Measurements from ENCODE around the gene GRM1.

GRM1 gene

GRCh38 chr6:146028851-146029572 lies at the start of gene GRM1:
Gene GRM1 (plus strand): TSS chr6:146029062. CDS start chr6:146029518, 456 bp downstream.
- no peak for DNase-seq (ENCODE audit: low read depth in 3 of 3, low spot score in 1 of 3)

DNA sequence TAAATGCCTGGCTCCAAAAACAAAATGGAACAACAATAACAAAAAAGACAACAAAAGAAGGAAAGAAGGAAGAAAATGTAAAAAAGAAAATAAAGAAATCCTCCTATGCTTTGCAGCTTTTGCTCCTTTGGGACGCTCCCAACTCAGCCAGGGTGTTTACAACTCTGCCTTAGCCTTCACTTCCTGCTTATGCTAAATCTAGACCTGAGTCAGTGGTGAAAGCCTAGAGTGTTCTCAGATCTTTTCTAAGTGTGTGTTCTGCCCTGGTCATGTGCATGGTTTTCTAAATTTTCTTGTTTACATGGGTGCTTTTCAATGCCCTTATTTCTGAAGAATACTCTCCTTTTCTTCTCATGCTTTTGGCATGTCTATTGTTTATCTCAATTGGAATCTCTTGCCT lies 19.5 kb upstream of the GRM1 start:
- no peak for DNase-seq (ENCODE audit: low read depth in 3 of 3, low spot score in 1 of 3)

DNA sequence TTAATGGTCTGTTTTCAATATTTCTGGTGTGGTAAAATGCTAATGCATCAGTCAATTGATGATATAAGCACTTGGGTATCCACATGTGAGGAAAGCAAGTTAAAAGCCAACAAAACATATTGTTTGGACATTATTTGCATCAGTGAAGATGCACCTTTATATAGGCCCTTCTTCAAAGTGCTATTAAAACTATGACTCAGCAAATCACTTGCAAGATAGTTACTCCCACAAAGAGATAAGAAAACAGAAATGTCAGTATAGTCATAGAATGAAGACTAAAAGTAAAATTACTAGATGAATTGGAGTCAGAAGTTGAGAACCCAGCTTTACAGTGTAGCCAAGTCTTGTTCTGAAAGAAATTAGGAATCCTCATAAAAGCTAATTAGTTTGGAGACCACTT lies 14.6 kb upstream of the GRM1 start:
- no peak for DNase-seq (ENCODE audit: low read depth in 3 of 3, low spot score in 1 of 3)

DNA sequence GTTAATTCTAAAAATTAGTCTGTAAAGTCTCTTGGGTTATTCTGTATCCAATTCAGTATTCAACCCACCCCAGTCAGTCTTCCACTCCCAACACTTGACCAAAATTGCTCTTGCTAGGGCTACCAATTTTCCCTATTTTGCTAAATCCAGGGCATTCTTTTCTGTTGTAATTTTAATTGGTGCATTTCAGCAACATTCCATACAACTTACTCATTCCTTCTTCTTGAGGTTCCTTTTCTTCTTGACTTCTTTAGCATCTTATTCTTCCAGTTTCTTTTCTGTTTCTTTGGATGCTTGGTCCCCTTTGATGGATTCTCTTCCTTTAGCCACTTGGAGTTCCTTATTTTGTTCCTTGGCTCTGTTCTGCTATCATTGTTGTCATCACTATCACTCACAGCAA lies 11.2 kb upstream of the GRM1 start:
- no peak for DNase-seq (ENCODE audit: low read depth in 3 of 3, low spot score in 1 of 3)

DNA sequence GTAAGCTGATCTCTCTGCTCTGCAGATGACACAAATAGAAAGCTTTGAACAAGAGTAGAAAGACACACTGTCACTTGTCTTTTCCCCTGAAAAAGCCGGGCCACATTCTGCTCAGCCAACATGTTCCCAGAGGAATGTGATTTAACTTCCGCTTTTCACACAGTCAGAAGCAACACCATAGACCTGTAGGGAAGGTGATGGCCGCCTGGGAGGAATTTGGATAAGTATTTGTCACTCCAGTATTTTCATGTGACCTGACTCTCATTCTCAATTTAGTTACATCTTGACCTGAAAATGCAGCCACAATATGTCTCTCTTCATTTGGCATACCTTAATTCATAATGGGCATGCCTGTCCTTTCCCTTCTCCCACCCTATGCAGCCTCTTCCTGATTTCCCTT lies 2.0 kb upstream of the GRM1 start:
- DNase-seq (ENCODE audit: low read depth in 3 of 3, low spot score in 1 of 3), result no peak

DNA sequence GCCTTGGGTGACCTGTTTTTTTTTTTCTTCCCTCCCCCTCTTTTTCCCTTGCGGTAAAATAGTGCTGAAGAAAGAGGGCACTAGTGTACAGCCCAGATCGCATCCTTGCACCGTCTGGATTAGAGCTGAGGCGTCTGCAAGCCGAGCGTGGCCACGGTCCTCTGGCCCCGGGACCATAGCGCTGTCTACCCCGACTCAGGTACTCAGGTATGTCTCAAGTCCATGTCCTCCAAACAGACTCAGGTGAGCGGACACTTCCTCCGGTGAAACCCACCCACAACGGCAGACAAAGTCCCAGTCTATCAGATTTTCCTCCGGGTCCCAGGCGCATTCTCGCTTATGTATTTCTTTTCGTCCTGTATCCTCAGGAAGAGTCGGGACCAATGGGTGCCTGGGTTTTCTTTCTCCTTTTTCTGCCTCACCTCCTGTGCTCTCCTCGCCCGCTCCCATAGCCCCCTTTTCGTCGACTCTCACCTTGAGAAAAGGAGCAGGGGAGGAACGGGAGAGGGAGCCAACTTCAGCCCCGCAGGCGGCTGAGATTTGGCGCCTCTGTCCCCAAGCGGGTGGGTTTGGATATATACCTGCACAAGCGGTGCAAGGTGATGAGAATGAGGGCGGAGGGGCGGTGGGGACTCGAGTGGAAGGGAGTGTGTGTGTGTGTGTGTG lies 1.1 kb upstream of the GRM1 start:
- DNase-seq (ENCODE audit: low read depth in 3 of 3, low spot score in 1 of 3), result no peak

- no peak for DNase-seq (ENCODE audit: low read depth in 3 of 3, low spot score in 1 of 3)
These were observed 538 bp upstream of the GRM1 start for GRCh38 chr6:146028252-146028795.

DNA sequence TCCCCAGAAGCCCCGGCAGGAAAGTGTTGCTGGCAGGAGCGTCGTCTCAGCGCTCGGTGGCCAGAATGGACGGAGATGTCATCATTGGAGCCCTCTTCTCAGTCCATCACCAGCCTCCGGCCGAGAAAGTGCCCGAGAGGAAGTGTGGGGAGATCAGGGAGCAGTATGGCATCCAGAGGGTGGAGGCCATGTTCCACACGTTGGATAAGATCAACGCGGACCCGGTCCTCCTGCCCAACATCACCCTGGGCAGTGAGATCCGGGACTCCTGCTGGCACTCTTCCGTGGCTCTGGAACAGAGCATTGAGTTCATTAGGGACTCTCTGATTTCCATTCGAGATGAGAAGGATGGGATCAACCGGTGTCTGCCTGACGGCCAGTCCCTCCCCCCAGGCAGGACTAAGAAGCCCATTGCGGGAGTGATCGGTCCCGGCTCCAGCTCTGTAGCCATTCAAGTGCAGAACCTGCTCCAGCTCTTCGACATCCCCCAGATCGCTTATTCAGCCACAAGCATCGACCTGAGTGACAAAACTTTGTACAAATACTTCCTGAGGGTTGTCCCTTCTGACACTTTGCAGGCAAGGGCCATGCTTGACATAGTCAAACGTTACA lies 817 bp downstream of the GRM1 start:
- no peak for DNase-seq (ENCODE audit: low read depth in 3 of 3, low spot score in 1 of 3)

DNA sequence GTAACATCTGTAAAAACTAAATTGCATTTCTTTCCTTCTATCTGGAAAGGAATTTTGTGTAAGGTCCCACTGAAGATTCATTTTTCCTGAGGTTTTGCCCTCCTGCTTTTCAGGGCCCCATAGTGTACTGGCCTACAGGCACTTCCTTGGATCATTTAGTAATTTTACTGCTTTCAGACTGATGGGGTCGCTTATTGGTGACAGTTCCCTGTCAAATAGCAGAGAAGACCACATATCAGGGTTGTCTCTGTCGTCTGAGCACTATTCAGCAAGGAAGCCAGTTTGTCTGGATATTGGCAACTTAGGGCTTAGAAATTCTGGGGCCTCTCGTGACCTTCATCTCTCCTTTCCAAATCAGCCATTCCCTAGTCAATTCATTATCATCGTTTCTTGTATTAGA lies 3.5 kb downstream of the GRM1 start:
- no peak for DNase-seq (ENCODE audit: low read depth in 3 of 3, low spot score in 1 of 3)

GRCh38 chr6:146040360-146040759 lies 11.5 kb downstream of the GRM1 start:
- no peak for DNase-seq (ENCODE audit: low read depth in 3 of 3, low spot score in 1 of 3)

GRCh38 chr6:146041282-146041681 lies 12.4 kb downstream of the GRM1 start:
- no peak for DNase-seq (ENCODE audit: low read depth in 3 of 3, low spot score in 1 of 3)

DNA sequence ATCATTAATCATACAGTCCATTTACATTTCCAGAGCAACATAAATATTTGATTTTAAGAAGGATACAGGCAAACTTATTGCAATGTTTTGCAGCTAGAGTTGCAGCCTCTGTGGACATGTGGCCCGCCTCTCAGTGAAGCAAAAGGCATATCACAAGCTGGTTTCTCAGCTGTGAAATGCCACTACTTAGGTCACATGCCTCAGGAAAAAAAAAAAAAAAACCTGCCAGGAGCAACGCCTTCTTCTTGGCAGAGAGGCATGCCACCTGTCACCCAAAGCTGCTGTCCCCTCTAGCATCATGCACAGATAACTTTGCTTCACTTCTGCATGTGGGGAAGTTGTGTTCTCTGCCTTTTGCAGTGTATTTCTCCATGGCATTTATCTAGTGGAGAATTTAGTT lies 18.5 kb downstream of the GRM1 start:
- no peak for DNase-seq (ENCODE audit: low read depth in 3 of 3, low spot score in 1 of 3)

DNA sequence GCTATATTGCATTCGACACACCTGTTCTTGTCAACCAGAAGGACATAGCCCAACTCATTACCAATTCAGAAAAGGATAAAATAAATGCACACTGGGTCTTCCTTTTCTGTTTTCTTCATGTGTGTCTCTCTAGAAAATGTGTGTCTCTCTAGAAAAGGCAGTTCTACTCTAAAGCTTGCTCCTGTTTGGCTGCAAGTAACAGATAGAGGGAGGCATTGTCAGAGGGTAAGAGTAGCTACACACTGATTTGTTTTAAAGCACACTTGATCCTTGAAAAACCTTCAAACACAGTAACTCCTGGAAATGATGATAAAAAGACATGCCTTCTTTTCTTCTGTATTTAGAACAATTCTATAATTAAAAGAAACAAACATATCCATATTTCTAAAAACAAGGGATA lies 21.3 kb downstream of the GRM1 start:
- no peak for DNase-seq (ENCODE audit: low read depth in 3 of 3, low spot score in 1 of 3)

DNA sequence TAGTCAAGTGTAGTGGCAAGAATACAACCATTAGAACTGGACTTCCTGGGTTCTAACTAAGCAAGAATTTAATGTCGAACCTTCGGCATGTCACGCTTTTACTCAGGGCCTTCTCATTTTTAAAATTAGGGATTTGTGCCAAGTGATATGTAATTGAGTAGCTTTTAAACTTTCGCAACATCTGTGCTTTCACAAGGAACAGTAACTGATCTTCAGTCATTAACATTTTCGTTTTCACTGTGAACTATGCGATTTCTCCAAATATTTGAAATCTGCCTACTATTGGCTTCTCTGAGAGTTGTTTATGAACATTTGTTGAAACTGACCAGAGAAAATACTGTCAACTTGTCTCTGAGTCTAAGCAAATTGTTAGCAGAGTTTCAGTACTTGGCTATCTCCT lies 27.6 kb downstream of the GRM1 start:
- no peak for DNase-seq (ENCODE audit: low read depth in 3 of 3, low spot score in 1 of 3)

GRCh38 chr6:146065690-146066089 lies 36.8 kb downstream of the GRM1 start:
- DNase-seq (ENCODE audit: low read depth in 3 of 3, low spot score in 1 of 3), result no peak

- DNase-seq (ENCODE audit: low read depth in 3 of 3, low spot score in 1 of 3), result no peak
These were observed 37.6 kb downstream of the GRM1 start for GRCh38 chr6:146066506-146066905.

- DNase-seq (ENCODE audit: low read depth in 3 of 3, low spot score in 1 of 3), result no peak
These were observed 42.9 kb downstream of the GRM1 start for GRCh38 chr6:146071781-146072180.

GRCh38 chr6:146077992-146078391 lies 49.1 kb downstream of the GRM1 start:
- no peak for DNase-seq (ENCODE audit: low read depth in 3 of 3, low spot score in 1 of 3)

GRCh38 chr6:146087386-146087785 lies 58.5 kb downstream of the GRM1 start:
- no peak for DNase-seq (ENCODE audit: low read depth in 3 of 3, low spot score in 1 of 3)

- no peak for DNase-seq (ENCODE audit: low read depth in 3 of 3, low spot score in 1 of 3)
These were observed 61.6 kb downstream of the GRM1 start for GRCh38 chr6:146090474-146090873.

DNA sequence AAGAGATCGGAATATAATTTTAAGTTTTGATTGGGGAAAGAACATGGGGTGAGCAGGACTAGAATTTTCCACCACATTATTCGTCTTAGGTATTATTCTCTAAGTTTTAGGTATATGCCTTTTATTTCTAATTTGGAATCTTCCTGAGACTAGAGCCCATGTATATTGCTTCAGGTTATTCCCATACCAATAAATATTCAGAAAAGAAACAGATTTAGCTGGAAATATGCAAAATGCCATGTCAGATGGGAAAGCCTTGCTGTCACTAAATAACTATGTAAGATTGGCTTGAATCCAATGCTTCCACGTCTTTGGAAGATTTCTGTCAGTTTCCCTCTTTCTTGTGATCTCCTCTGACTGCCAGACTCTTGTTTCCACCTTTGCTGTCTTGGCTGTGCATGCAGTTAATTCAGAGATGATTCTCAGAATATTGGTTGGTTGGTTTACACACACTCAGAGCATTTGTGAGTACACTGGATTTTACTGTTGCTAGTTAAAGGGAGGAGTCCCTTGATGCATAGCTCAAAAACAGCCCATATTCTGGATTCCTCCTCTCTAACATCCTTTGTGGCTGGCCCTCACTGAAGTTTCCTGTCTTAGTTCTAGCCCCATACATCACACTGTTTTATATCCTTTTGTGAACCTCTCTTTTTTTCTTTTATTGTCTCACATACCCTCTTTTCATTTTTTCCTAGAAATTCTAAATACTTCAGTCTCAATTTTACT lies 64.3 kb downstream of the GRM1 start:
- no peak for DNase-seq (ENCODE audit: low read depth in 3 of 3, low spot score in 1 of 3)

DNA sequence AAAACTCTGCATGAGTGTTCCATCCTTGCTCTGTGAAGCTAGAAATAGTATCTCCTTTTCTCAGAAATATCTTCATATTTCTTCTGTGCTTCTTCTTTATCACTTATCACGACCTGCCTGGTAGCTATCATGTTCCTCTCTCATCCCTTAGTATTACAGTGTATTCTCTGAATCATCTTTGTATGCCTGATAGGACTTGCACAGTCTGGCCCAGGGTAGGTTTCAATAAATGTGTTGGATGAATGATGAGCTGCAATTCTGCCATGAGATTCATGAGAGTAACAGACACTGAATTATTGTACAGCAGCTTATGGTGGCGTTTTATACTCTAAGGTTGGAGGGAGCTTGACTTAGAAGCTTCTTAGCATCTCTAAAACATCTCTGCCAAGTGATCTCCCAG lies 66.6 kb downstream of the GRM1 start:
- no peak for DNase-seq (ENCODE audit: low read depth in 3 of 3, low spot score in 1 of 3)

All from stimulated activated CD4-positive, alpha-beta T cell treated with anti-CD3 and anti-CD28 coated beads, TNF-alpha, amount 100 ng/mL, for 1 hour (primary cell).